WI38 (cell line): ENCODE data around the gene TIE1.

Source experiments
- H3K4me3 ChIP-seq: 2 replicates; pipeline ENCODE4 v1.5.1; 2011; ENCODE audit warnings: low read depth, mild to moderate bottlenecking, control low read depth, low read length
- CTCF ChIP-seq: IDR thresholded peaks from 2 replicates; pipeline ENCODE4 v1.5.1; 2012; ENCODE audit warnings: low read depth, mild to moderate bottlenecking, control low read depth, low read length

The TIE1 gene

GRCh38 chr1:43314233-43314632 is 13.5 kb downstream of the TIE1 start:
- no peak overlapping the region for H3K4me3 ChIP-seq
- TF ChIP-seq CTCF = no peak

GRCh38 chr1:43315481-43315880 is 14.7 kb downstream of the TIE1 start:
- no peak overlapping the region for H3K4me3 ChIP-seq
- no peak for TF ChIP-seq CTCF

GRCh38 chr1:43315963-43316737 is 15.4 kb downstream of the TIE1 start:
- H3K4me3 ChIP-seq = no peak overlapping the region
- no peak for TF ChIP-seq CTCF

GRCh38 chr1:43316738-43317520 is 16.1 kb downstream of the TIE1 start:
- H3K4me3 ChIP-seq = no peak overlapping the region
- TF ChIP-seq CTCF = peak; percentile 18; the same call in 1 of the 2 replicates

GRCh38 chr1:43317817-43318471 is 17.2 kb downstream of the TIE1 start:
- no peak for TF ChIP-seq CTCF
- H3K4me3 ChIP-seq = no peak overlapping the region

- no peak for TF ChIP-seq CTCF
- H3K4me3 ChIP-seq = no peak overlapping the region
Measured at GRCh38 chr1:43318831-43319230, 18.0 kb downstream of the TIE1 start.
